ENCODE results near the gene NEURL1. TPM values are rescaled to one million over a fixed set of nuclear protein-coding genes. Genes with fewer than 3 reads are reported as not detected.

Gene NEURL1
- total and polyA plus RNA-seq, 2 donors (not counting 3 experiments of a cell fraction or from before 2014, with no cell fraction given) = 0.06 to 0.22 TPM

DNA sequence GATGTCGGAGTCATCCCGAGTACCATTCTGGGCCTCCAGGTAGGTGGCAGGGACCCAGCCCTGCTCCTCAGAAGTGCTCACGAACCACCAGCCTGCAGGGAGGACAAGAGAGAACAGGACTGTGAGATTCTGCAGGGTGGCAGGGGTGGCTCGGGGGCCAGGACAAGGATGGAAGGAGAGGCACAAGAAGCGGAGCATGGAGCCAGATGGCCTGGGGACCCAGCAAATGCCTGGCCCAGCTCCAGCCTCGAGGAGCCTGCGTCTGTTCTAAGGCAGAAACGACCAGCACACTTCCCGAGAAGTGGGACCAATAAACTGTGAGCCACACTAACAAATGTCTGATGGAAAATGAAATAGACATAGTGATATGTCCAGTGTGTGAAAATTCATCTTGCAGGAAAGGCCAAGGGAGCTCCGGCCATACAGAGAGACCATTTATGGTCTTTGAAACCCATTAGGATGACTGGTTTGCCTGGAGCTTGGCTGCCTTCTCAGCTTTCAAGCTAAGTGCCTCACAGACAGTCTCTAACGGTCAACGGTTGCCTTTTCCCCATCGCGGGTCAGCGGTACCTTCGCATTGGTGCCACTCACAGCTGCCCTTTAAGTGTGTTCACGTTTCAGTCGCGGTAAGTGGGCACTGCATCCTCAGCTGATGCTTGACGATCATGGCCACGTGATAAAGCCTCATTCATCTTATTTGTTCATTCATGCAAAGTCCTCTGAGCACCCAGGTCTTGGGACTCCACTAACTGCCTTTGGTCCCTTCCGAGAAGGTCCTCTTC, 133.8 kb downstream of the NEURL1 start:
- dilution Hi-C loops (cut with MboI; ENCODE audit: extremely low pct_ligation_motif_present, low sequenced_read_pairs) (no loop called here), intact Hi-C loops (cut with micrococcal nuclease) (no loop called here)
- Histone ChIP-seq H3K27me3 (ENCODE audit: control insufficient read depth in 2 of 2, insufficient read depth in 2 of 2, low read length in 2 of 2) (no peaks in the 10 kb centered on the region), H3K36me3 (ENCODE audit: control insufficient read depth in 2 of 2, extremely low read depth in 1 of 2, insufficient read depth in 2 of 2, low read length in 2 of 2) (no peaks in the 10 kb centered on the region), H3K4me3 (replicated peaks in 1 of 3; ENCODE audit: insufficient read depth in 1 of 3, low read depth in 1 of 3, low read length in 3 of 3) (no peak overlapping the region), H2AFZ (ENCODE audit: low read depth, low read length) (no peak overlapping the region), H3K27ac (ENCODE audit: insufficient read depth, low read depth, low read length) (no peak overlapping the region), H3K9me1 (replicated peaks; ENCODE audit: control insufficient read depth, extremely low read depth, insufficient read depth, low read length) (no peaks in the 10 kb centered on the region), H3K9me3 (replicated peaks; ENCODE audit: control insufficient read depth, insufficient read depth, low read length) (no peaks in the 10 kb centered on the region), H4K20me1 (replicated peaks; ENCODE audit: control insufficient read depth, extremely low read depth, insufficient read depth, low read length) (no peaks in the 10 kb centered on the region), H3K79me2 (ENCODE audit: control insufficient read depth, insufficient read depth, low read length) (no peaks in the 10 kb centered on the region), H3K4me1 (ENCODE audit: control insufficient read depth, extremely low read depth, insufficient read depth, low read length) (no peaks in the 10 kb centered on the region), H3K4me2 (ENCODE audit: insufficient read depth, low read length) (no peak overlapping the region), H3K9ac (replicated peaks; ENCODE audit: extremely low read depth, insufficient read depth, low read length) (no peak overlapping the region)
- ChIA-PET CTCF (interaction anchor here (0.9 to 2.0 kb wide), 2 partner anchors 9 to 59 kb away, joined by 4 to 5 read pairs; no protein-coding TSS in a partner anchor), POLR2A (no interaction called here)
- FAIRE-seq = no peak
- TF ChIP-seq POLR2A (IDR thresholded peaks at IDR 0.05; ENCODE audit: low read depth, low read length) (no peak), EZH2 (IDR thresholded peaks at IDR 0.05; ENCODE audit: borderline replicate concordance, low read depth, low read length, severe bottlenecking) (no peak), GATA2 (IDR thresholded peaks at IDR 0.05; ENCODE audit: insufficient read depth, insufficient read length, low read depth, low read length) (no peak), MAX (IDR thresholded peaks at IDR 0.05; ENCODE audit: insufficient read depth, insufficient read length) (no peak), POLR2AphosphoS5 (IDR thresholded peaks at IDR 0.05; ENCODE audit: insufficient read depth, low read depth, low read length) (no peak), JUN (IDR thresholded peaks at IDR 0.05; ENCODE audit: borderline replicate concordance, insufficient read depth, insufficient read length, low read depth) (no peak), MYC (IDR thresholded peaks at IDR 0.05; ENCODE audit: low read depth, low read length) (no peak), FOS (IDR thresholded peaks at IDR 0.05; ENCODE audit: borderline replicate concordance, insufficient read depth, low read length) (no peak)
- TF ChIP-seq, protein P1, sequence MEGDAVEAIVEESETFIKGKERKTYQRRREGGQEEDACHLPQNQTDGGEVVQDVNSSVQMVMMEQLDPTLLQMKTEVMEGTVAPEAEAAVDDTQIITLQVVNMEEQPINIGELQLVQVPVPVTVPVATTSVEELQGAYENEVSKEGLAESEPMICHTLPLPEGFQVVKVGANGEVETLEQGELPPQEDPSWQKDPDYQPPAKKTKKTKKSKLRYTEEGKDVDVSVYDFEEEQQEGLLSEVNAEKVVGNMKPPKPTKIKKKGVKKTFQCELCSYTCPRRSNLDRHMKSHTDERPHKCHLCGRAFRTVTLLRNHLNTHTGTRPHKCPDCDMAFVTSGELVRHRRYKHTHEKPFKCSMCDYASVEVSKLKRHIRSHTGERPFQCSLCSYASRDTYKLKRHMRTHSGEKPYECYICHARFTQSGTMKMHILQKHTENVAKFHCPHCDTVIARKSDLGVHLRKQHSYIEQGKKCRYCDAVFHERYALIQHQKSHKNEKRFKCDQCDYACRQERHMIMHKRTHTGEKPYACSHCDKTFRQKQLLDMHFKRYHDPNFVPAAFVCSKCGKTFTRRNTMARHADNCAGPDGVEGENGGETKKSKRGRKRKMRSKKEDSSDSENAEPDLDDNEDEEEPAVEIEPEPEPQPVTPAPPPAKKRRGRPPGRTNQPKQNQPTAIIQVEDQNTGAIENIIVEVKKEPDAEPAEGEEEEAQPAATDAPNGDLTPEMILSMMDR (IDR thresholded peaks at IDR 0.05; ENCODE audit: extremely low read depth in 1 of 2, insufficient read depth in 1 of 2, low read depth in 1 of 2, low read length in 2 of 2) = no peak
- no TSS peak for BruUV-seq (replicated peaks)
- no peak for DNase-seq (ENCODE audit: low read depth, low spot score)

Data from endothelial cell of umbilical vein (primary cell).